Right ventricle myocardium inferior (tissue), 1 donor: ENCODE results near the gene POLR2J3. TPM values are rescaled to one million over a fixed set of nuclear protein-coding genes. Genes with fewer than 3 reads are reported as not detected.
"Not testable (repeated sequence)": the region's sequence is repeated elsewhere in the genome, so short reads cannot be mapped to it uniquely, and the experiment has no call there.

Experiments
- ATAC-seq: fragments of 200-7000 bp; cut with Tn5 transposase; one replicate; pipeline ENCODE4 v1.9.1; 2020; ENCODE audit warnings: mild to moderate bottlenecking, moderate library complexity
- DNase-seq: peaks from one replicate; pipeline ENCODE4 v3.0.0; 2021; ENCODE audit errors: missing footprints
- intact Hi-C: fragments of 100-400 bp; cut with DNase I; formaldehyde crosslinking; loops from one replicate; pipeline ENCODE4 v1.11.0; 2022
- total RNA-seq: library from RNA; stranded (reverse); fragmentation: NEBNext Ultra II Directional; extraction: Animal tissue kit (Norgen Biotek cat#: 25700); gene quantifications from one replicate; pipeline ENCODE4 v1.2.1, GENCODE V29; 2021
- donor health status: DM: no; HTN: yes; CAD: no; lungs with severe emphysema.

POLR2J3 gene
- total RNA-seq, 1 donor from 2014 or later = 8.3 TPM

DNA sequence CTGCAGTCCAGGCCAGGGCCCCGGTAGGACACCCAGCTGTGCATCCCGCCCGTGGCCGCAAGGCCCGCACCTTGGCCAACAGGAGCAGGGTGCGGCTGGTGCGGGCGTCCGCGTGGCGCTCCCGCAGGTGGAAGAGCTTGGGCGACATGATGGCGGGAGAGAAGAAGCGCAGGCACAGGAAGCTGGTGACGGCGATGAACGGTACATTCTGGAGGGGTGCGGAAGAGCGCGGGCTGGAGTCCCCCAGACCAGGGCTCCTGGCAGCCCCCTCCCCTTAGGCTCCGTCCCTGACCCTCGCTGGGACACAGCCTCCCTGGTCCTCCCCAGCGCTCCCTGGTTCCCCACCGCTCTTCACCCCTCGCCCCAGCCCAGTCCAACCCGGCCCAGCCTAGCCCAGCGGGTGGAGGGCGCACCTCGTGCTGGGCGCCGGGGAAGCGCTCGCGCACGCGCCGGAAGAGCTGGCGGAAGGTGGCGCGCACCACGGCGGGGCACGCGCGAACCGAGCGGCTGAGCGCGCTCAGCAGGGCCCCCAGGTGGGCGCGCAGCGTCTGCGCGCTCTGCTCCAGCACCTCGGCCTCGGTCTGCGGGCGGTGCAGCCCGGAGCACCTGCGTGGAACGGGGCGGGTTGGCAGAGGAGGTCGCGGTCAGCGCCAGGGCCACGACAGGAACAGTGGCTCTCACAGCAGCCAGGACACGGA, 21.4 kb upstream of the POLR2J3 start:
- intact Hi-C loops, DNase-seq: not testable (repeated sequence)
- ATAC-seq = peak; percentile 42

DNA sequence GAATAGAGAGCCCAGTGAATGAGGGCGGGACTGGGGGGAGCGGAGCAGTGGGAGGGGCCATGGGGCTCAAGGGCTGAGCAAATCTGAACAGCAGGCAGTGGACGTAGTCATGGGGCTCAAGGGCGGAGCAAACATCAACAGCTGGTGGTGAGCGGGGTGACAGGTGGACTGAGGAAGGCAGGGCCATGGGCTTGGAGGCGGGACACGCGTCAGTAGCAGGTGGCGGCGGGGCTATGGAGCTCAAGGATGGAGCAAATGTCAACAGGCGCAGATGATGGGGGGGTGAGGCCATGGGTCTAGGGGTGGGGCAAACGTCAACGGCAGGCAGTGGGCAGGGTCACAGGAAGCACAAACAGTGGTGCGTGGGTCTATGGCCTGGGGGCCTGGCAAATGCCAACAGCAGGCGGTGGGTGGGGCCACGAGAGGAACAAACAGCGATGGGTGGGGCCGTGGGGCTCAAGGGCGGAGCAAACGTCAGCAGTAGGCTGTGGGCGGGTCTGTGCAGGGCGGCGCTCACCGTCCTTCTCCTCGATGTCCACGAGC, 20.2 kb upstream of the POLR2J3 start:
- ATAC-seq = peak; percentile 86
- DNase-seq = peak; percentile 67
- intact Hi-C loops = not testable (repeated sequence)

- peak; percentile 10 for ATAC-seq
- intact Hi-C loops, DNase-seq: not testable (repeated sequence)
These were observed 17.5 kb upstream of the POLR2J3 start for GRCh38 chr7:102589857-102590256.

- ATAC-seq, intact Hi-C loops, DNase-seq: not testable (repeated sequence)
These were observed 11.1 kb upstream of the POLR2J3 start for GRCh38 chr7:102583495-102583894.

GRCh38 chr7:102581722-102582121, 9.3 kb upstream of the POLR2J3 start:
- DNase-seq, intact Hi-C loops: not testable (repeated sequence)
- ATAC-seq = peak; percentile 14

GRCh38 chr7:102578486-102578885, 6.1 kb upstream of the POLR2J3 start:
- not testable (repeated sequence) for ATAC-seq
- peak; percentile 33 for DNase-seq

DNA sequence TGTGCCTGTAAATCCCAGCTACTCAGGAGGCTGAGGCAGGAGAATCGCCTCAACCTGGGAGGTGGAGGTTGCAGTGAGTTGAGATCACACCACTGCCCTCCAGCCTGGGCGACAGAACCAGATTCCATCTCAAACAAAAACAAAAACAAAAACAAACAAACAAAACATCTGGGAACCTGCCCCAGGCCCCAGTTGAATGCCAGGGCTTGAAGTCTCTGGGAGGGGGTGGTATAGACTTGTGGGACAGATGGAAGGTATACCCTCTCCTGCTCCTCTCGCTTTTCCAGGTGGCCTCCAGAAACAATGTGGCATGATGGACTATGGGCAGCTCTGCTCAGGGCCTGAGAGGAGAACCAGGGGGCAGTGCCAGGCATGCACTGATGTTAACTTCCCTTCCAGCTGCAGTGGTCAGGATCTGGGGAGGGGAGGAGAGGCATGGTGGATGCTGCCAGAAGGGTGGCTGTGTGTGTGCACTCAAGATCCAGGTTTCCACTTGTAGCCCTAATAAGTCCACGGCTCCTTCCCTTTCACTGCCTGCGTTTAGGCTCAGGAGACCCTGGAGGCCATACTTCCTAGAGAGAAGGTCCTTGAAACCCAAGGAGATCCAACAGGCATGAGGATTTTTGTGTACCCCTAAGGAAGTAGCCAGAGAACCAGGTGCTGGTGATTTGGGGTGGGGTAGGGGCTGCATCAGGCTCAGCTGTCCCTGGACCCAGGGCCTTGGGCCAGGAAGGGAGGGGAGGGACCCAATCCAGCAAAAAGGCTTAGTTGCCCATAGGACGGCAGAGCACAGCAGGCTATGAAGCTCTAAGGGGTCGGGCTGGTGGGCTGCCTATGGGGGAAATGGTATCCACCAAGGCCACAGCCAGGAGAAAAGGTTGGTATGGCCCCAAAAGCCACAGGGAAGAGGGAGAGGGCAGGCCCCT, 5.2 kb upstream of the POLR2J3 start:
- intact Hi-C loops, DNase-seq, ATAC-seq: not testable (repeated sequence)

More at GRCh38 chr7:102578486-102578885, 6.1 kb upstream of the POLR2J3 start:
- intact Hi-C loops = not testable (repeated sequence)

- ATAC-seq, DNase-seq, intact Hi-C loops: not testable (repeated sequence)
These were observed 4.0 kb upstream of the POLR2J3 start for GRCh38 chr7:102576363-102576762.

GRCh38 chr7:102574607-102575006, 2.2 kb upstream of the POLR2J3 start:
- DNase-seq, ATAC-seq, intact Hi-C loops: not testable (repeated sequence)

DNA sequence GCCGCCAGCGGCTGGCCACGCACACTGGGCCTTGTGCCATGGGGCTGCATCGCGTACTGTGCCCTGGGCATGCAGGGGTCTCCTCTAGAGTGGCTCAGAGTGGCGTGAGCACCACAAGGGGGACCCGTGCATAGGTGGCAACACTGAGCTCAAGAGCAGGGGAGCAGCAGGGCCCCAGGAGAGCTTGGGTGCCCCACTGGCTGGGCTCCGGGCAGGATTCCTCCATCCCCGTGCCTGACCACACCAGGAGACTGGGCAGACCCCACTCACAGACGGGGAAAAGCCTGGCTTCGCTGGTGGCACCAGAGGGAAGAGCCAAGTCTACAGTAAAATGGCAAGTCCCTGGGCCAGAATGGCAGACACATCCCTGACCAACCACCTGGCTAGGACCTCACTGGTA, 3.8 kb downstream of the POLR2J3 start:
- intact Hi-C loops, ATAC-seq, DNase-seq: not testable (repeated sequence)

GRCh38 chr7:102550808-102551422, 21.5 kb downstream of the POLR2J3 start, which contains the start of gene SPDYE2:
TSS of gene SPDYE2 (plus strand) at chr7:102551226. CDS start at chr7:102553256, 2,030 bp downstream.
- peak; percentile 37 for ATAC-seq
- DNase-seq, intact Hi-C loops: not testable (repeated sequence)

DNA sequence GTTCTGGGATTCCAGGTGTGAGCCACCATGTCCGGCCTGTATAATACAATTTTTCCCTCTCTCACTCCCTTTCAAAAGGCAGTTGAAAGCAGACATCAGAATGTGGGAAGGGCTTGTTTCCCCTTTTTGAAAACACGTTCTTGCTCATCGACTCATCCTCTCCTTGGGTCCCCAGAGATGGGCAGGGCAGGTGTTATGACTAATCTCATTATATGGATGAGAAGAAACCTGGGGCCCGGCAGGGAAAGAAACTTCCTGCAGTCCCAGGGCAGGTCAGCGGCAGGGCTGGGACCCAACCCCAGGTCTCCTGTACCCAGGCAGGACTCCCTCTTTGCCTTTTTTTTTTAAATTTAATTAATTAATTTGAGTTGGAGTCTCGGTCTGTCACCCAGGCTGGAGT, 26.0 kb downstream of the POLR2J3 start:
- intact Hi-C loops, ATAC-seq, DNase-seq: not testable (repeated sequence)

- DNase-seq = not testable (repeated sequence)
These were observed 27.1 kb downstream of the POLR2J3 start for GRCh38 chr7:102545288-102545687.

DNA sequence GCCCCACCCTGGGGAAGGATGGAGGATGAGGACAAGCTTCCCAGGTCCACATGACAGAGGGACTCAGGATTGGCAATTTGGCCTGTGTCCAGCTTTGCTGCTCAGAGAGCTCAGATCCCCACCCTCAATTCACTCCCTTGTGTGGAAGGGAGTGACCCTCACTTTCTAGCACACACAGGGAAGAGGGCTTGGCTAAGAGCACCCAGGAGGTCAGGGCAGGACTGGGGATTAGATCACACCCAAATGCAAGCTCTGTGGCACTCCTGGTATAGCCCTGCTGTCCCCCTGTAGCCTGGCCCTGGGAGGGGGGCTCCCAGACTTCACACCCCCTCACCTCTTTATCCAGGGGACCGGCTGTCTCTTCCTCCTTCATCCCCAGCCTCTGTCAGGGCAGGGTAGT, 28.0 kb downstream of the POLR2J3 start:
- intact Hi-C loops, ATAC-seq: not testable (repeated sequence)

More at GRCh38 chr7:102545288-102545687, 27.1 kb downstream of the POLR2J3 start:
- ATAC-seq, intact Hi-C loops: not testable (repeated sequence)

GRCh38 chr7:102543596-102543995, 28.8 kb downstream of the POLR2J3 start, which contains the start of gene UPK3BL2:
TSS of gene UPK3BL2 (minus strand) at chr7:102543696. CDS start at chr7:102543636, 60 bp downstream.
- intact Hi-C loops = not testable (repeated sequence)
- ATAC-seq = peak; percentile 41

More for the DNA sequence above, 28.0 kb downstream of the POLR2J3 start:
- not testable (repeated sequence) for DNase-seq

GRCh38 chr7:102542771-102543170, 29.6 kb downstream of the POLR2J3 start:
- DNase-seq = peak; percentile 59
- intact Hi-C loops, ATAC-seq: not testable (repeated sequence)

More at GRCh38 chr7:102543596-102543995, 28.8 kb downstream of the POLR2J3 start, which contains the start of gene UPK3BL2:
- not testable (repeated sequence) for DNase-seq

DNA sequence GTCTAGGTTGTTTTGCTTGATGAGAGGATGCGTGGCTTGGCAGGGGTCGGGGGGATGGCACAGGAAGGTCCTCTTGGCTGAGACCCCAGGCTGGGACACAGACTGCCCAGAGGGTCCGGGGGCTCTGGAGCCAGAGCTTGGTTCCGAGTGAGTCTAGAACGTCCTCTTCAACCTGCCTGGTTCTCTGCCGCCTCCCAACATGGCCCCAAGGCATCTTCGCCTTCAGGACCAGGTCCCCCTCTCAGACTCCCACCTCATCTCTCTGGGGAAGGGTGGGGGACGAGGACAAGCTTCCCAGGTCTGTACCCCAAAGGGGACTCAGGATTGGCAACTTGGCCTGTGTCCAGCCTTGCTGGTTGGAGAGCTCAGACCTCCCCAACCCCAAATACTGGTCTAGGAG, 30.3 kb downstream of the POLR2J3 start:
- ATAC-seq, intact Hi-C loops, DNase-seq: not testable (repeated sequence)

GRCh38 chr7:102540604-102541003, 31.8 kb downstream of the POLR2J3 start:
- ATAC-seq, DNase-seq, intact Hi-C loops: not testable (repeated sequence)
